Mucosa of descending colon (tissue), 3 donors: ENCODE results near the gene NGDN. TPM values are rescaled to one million over a fixed set of nuclear protein-coding genes. Genes with fewer than 3 reads are reported as not detected.
A peak's percentile ranks its signal among the peaks of the same experiment; 100 is the strongest.

Experiments
- ATAC-seq: fragments of 200-7000 bp; cut with Tn5 transposase; one replicate; pipeline ENCODE4 v1.9.1; 2020; ENCODE audit warnings: mild to moderate bottlenecking, moderate library complexity
- DNase-seq, 3 donors: peaks; one replicate each; pipeline ENCODE4 v3.0.0-alpha.2; 2020
- H3K36me3 ChIP-seq: fragments of 200-600 bp; one replicate; pipeline ENCODE4 v1.8.0; 2021; ENCODE audit warnings: low read depth, mild to moderate bottlenecking
- H3K4me1 ChIP-seq: fragments of 200-600 bp; one replicate; pipeline ENCODE4 v1.8.0; 2021; ENCODE audit warnings: low read depth, mild to moderate bottlenecking
- H3K4me3 ChIP-seq: fragments of 200-600 bp; one replicate; pipeline ENCODE4 v1.8.0; 2021; ENCODE audit warnings: mild to moderate bottlenecking
- H3K9me3 ChIP-seq: fragments of 200-600 bp; one replicate; pipeline ENCODE4 v1.8.0; 2021; ENCODE audit warnings: mild to moderate bottlenecking
- CTCF ChIP-seq: fragments of 200-600 bp; IDR thresholded peaks from one replicate; pipeline ENCODE4 v1.8.0; 2022; ENCODE audit warnings: antibody characterized with exemption, mild to moderate bottlenecking
- intact Hi-C, 2 donors: fragments of 100-400 bp; cut with DNase I in 1 of 2; cut with micrococcal nuclease in 1 of 2; formaldehyde crosslinking; loops; one replicate each; pipeline versions ENCODE4 v1.11.0 to v1.11.1; 2022; cut with DNase I, micrococcal nuclease
- total RNA-seq, 3 donors: library from RNA; stranded (reverse); fragmentation: NEBNext Ultra II Directional in 2 of 3; extraction: Animal tissue kit (Norgen Biotek cat#: 25700) in 2 of 3; gene quantifications; one replicate each; pipeline versions ENCODE4 v1.2.1 to v1.2.4, GENCODE V29; 2021 to 2023
- donor health status: DM: no; HTN: no; CAD: no; lungs with moderate emphysema.
- donor health status: DM: no; HTN: no; CAD: no.
- donor health status: DM: no; HTN: yes; CAD: no.

NGDN gene
- total RNA-seq, 3 donors from 2014 or later: 29.1 to 35.3 (median 29.9) TPM

GRCh38 chr14:23469906-23470403 lies 452 bp downstream of the NGDN start:
- Histone ChIP-seq H3K36me3 (no peaks in the 10 kb centered on the region), H3K4me1 (peaks cover 9% of the 10 kb centered on the region), H3K9me3 (no peaks in the 10 kb centered on the region), H3K4me3 (peak overlapping the region; percentile 59)
- no peak for TF ChIP-seq CTCF
- peak; percentile 6 for ATAC-seq
- intact Hi-C loops: loop anchor here in 1 of 2 donors (10.0 kb wide), 1 partner anchor 145 kb away; the partner anchor contains the start of gene PABPN1
- DNase-seq: no peak

- Histone ChIP-seq H3K4me3 (no peak overlapping the region), H3K36me3 (no peaks in the 10 kb centered on the region), H3K9me3 (no peaks in the 10 kb centered on the region), H3K4me1 (peaks cover 9% of the 10 kb centered on the region)
- TF ChIP-seq CTCF: no peak
- intact Hi-C loops: no loop called here
- ATAC-seq (no peak), DNase-seq (no peak)
Measured at GRCh38 chr14:23470947-23471346, 1.4 kb downstream of the NGDN start.

GRCh38 chr14:23478109-23478759 lies 8.7 kb downstream of the NGDN start:
- peak in 2 of 3 donors; percentile 36 to 79 for DNase-seq
- no peak for TF ChIP-seq CTCF
- H3K36me3 ChIP-seq: peaks cover 12% of the 10 kb centered on the region
- no peak overlapping the region for H3K4me3 ChIP-seq
- intact Hi-C loops: loop anchor here (5.0 kb wide), 1 partner anchor 84 kb away; no protein-coding TSS in a partner anchor
- no peaks in the 10 kb centered on the region for H3K4me1 ChIP-seq
- no peaks in the 10 kb centered on the region for H3K9me3 ChIP-seq
- ATAC-seq: peak; percentile 68

GRCh38 chr14:23481362-23481970 lies 12.0 kb downstream of the NGDN start:
- DNase-seq: no peak
- Histone ChIP-seq H3K9me3 (no peaks in the 10 kb centered on the region), H3K4me3 (no peak overlapping the region), H3K4me1 (no peaks in the 10 kb centered on the region), H3K36me3 (peaks cover 7% of the 10 kb centered on the region)
- no peak for TF ChIP-seq CTCF
- intact Hi-C loops: loop anchor here in 1 of 2 donors (10.0 kb wide), 1 partner anchor 53 kb away; no protein-coding TSS in a partner anchor
- no peak for ATAC-seq

GRCh38 chr14:23481979-23482822 lies 12.7 kb downstream of the NGDN start:
- Histone ChIP-seq H3K4me1 (no peaks in the 10 kb centered on the region), H3K36me3 (peaks cover 4% of the 10 kb centered on the region), H3K9me3 (no peaks in the 10 kb centered on the region), H3K4me3 (no peak overlapping the region)
- TF ChIP-seq CTCF: no peak
- DNase-seq: no peak
- no peak for ATAC-seq
- intact Hi-C loops: loop anchor here in 1 of 2 donors (10.0 kb wide), 1 partner anchor 53 kb away; no protein-coding TSS in a partner anchor
